SK-N-SH treated with all-trans-retinoic acid at 6 μM for 48 hours (cell line): ENCODE data around the gene TJP3.

Source experiments
- ATAC-seq: fragments of 200-7000 bp; cut with Tn5 transposase; 3 replicates; pipeline ENCODE4 v1.9.1; 2020; ENCODE audit warnings: mild to moderate bottlenecking, moderate library complexity
- ARNTL ChIP-seq: fragments of 450-650 bp; formaldehyde crosslinking; IDR thresholded peaks from 2 replicates; pipeline ENCODE4 v1.5.0; 2020; ENCODE audit warnings: low read depth, mild to moderate bottlenecking, moderate library complexity, borderline replicate concordance
- BACH2 ChIP-seq: fragments of 250-450 bp; sonication (Bioruptor Pico); IDR thresholded peaks from 2 replicates; pipeline ENCODE4 v1.9.0; 2021; ENCODE audit warnings: mild to moderate bottlenecking, borderline replicate concordance
- CREB5 ChIP-seq: fragments of 250-450 bp; sonication (Bioruptor Pico); IDR thresholded peaks from 2 replicates; pipeline ENCODE4 v1.5.1; 2020; ENCODE audit warnings: low read depth, mild to moderate bottlenecking, moderate library complexity
- CSDC2 ChIP-seq: fragments of 250-450 bp; sonication (Bioruptor Pico); IDR thresholded peaks from 2 replicates; pipeline ENCODE4 v1.5.0; 2020; ENCODE audit warnings: mild to moderate bottlenecking, moderate library complexity
- CSRNP3 ChIP-seq: fragments of 250-450 bp; sonication (Bioruptor Pico); IDR thresholded peaks from 2 replicates; pipeline ENCODE4 v1.5.1; 2021; ENCODE audit warnings: mild to moderate bottlenecking, moderate library complexity
- ESRRG ChIP-seq: fragments of 250-450 bp; sonication (Bioruptor Pico); IDR thresholded peaks from 2 replicates; pipeline ENCODE4 v1.6.1; 2021; ENCODE audit warnings: mild to moderate bottlenecking
- GLIS3 ChIP-seq: fragments of 250-450 bp; sonication (Bioruptor Pico); IDR thresholded peaks from 2 replicates; pipeline ENCODE4 v1.5.0; 2020; ENCODE audit warnings: mild to moderate bottlenecking, moderate library complexity
- ISL1 ChIP-seq: fragments of 250-450 bp; sonication (Bioruptor Pico); IDR thresholded peaks from 2 replicates; pipeline ENCODE4 v2.1.2; 2022; ENCODE audit warnings: mild to moderate bottlenecking, moderate library complexity
- OSR1 ChIP-seq: fragments of 250-450 bp; sonication (Bioruptor Pico); IDR thresholded peaks from 2 replicates; pipeline ENCODE4 v1.8.0; 2022; ENCODE audit warnings: moderate library complexity, mild to moderate bottlenecking, inconsistent platforms
- PPARA ChIP-seq: fragments of 250-450 bp; sonication (Bioruptor Pico); IDR thresholded peaks from 2 replicates; pipeline ENCODE4 v1.5.0; 2020; ENCODE audit warnings: mild to moderate bottlenecking, borderline replicate concordance
- RARB ChIP-seq: fragments of 250-450 bp; sonication (Bioruptor Pico); IDR thresholded peaks from 2 replicates; pipeline ENCODE4 v1.8.0; 2021; ENCODE audit warnings: mild to moderate bottlenecking, moderate library complexity
- TCF4 ChIP-seq: fragments of 250-450 bp; sonication (Bioruptor Pico); IDR thresholded peaks from 2 replicates; pipeline ENCODE4 v1.8.0; 2021; ENCODE audit warnings: mild to moderate bottlenecking, moderate library complexity, borderline replicate concordance
- TOX ChIP-seq: fragments of 250-450 bp; sonication (Bioruptor Pico); IDR thresholded peaks from 2 replicates; pipeline ENCODE4 v1.8.0; 2021; ENCODE audit warnings: mild to moderate bottlenecking, moderate library complexity, borderline replicate concordance
- TSHZ2 ChIP-seq: fragments of 250-450 bp; sonication (Bioruptor Pico); IDR thresholded peaks from 2 replicates; pipeline ENCODE4 v1.5.0; 2020; ENCODE audit warnings: mild to moderate bottlenecking, moderate library complexity
- ZC3H10 ChIP-seq: fragments of 250-450 bp; sonication (Bioruptor Pico); IDR thresholded peaks from 2 replicates; pipeline ENCODE4 v1.5.1; 2021; ENCODE audit warnings: mild to moderate bottlenecking, moderate library complexity
- ZFP3 ChIP-seq: fragments of 250-450 bp; sonication (Bioruptor Pico); IDR thresholded peaks from 2 replicates; pipeline ENCODE4 v1.5.0; 2020; ENCODE audit warnings: mild to moderate bottlenecking, moderate library complexity
- ZFP30 ChIP-seq: fragments of 450-650 bp; formaldehyde crosslinking; IDR thresholded peaks from 2 replicates; pipeline ENCODE4 v1.5.0; 2022; ENCODE audit warnings: mild to moderate bottlenecking, moderate library complexity
- ZNF565 ChIP-seq: fragments of 450-650 bp; formaldehyde crosslinking; conservative IDR thresholded peaks from 2 replicates; pipeline ENCODE4 v1.5.0; 2020; ENCODE audit warnings: low read depth, mild to moderate bottlenecking, moderate library complexity
- ZNF70 ChIP-seq: fragments of 450-650 bp; formaldehyde crosslinking; IDR thresholded peaks from 2 replicates; pipeline ENCODE4 v1.5.0; 2020; ENCODE audit warnings: mild to moderate bottlenecking, moderate library complexity
- ZNF8 ChIP-seq: fragments of 450-650 bp; formaldehyde crosslinking; IDR thresholded peaks from 2 replicates; pipeline ENCODE4 v1.5.0; 2020; ENCODE audit warnings: mild to moderate bottlenecking, moderate library complexity
- TF ChIP-seq, protein P1 (sequence below): fragments of 250-450 bp; sonication (Bioruptor Pico); IDR thresholded peaks from 2 replicates; pipeline ENCODE4 v1.8.0; 2021; ENCODE audit warnings: low read depth, mild to moderate bottlenecking, moderate library complexity, borderline replicate concordance
- TF ChIP-seq, protein P2 (sequence below): fragments of 250-450 bp; sonication (Bioruptor Pico); IDR thresholded peaks from 2 replicates; pipeline ENCODE4 v1.8.0; 2020; ENCODE audit warnings: mild to moderate bottlenecking, moderate library complexity, borderline replicate concordance

The TJP3 gene

GRCh38 chr19:3695986-3696659 lies 12.1 kb upstream of the TJP3 start:
- no peak for ATAC-seq
- TF ChIP-seq GLIS3 (CRISPR knock-in tag): no peak
- TF ChIP-seq CSRNP3 (CRISPR knock-in tag): no peak
- TF ChIP-seq ISL1 (CRISPR knock-in tag): no peak
- no peak for TF ChIP-seq ZNF70 (CRISPR knock-in tag)
- no peak for TF ChIP-seq ARNTL (CRISPR knock-in tag)
- TF ChIP-seq ZC3H10 (CRISPR knock-in tag): no peak
- no peak for TF ChIP-seq BACH2 (CRISPR knock-in tag)
- TF ChIP-seq, protein P1, sequence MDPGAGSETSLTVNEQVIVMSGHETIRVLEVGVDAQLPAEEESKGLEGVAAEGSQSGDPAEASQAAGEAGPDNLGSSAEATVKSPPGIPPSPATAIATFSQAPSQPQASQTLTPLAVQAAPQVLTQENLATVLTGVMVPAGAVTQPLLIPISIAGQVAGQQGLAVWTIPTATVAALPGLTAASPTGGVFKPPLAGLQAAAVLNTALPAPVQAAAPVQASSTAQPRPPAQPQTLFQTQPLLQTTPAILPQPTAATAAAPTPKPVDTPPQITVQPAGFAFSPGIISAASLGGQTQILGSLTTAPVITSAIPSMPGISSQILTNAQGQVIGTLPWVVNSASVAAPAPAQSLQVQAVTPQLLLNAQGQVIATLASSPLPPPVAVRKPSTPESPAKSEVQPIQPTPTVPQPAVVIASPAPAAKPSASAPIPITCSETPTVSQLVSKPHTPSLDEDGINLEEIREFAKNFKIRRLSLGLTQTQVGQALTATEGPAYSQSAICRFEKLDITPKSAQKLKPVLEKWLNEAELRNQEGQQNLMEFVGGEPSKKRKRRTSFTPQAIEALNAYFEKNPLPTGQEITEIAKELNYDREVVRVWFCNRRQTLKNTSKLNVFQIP (CRISPR knock-in tag): no peak
- TF ChIP-seq CSDC2: no peak
- TF ChIP-seq TOX (CRISPR knock-in tag): no peak
- no peak for TF ChIP-seq TCF4 (CRISPR knock-in tag)
- TF ChIP-seq TSHZ2 (CRISPR knock-in tag): no peak
- TF ChIP-seq PPARA (CRISPR knock-in tag): no peak
- TF ChIP-seq RARB (CRISPR knock-in tag): no peak
- no peak for TF ChIP-seq CREB5 (CRISPR knock-in tag)
- TF ChIP-seq ZNF565: no peak
- TF ChIP-seq ZFP30 (CRISPR knock-in tag): no peak
- TF ChIP-seq, protein P2, sequence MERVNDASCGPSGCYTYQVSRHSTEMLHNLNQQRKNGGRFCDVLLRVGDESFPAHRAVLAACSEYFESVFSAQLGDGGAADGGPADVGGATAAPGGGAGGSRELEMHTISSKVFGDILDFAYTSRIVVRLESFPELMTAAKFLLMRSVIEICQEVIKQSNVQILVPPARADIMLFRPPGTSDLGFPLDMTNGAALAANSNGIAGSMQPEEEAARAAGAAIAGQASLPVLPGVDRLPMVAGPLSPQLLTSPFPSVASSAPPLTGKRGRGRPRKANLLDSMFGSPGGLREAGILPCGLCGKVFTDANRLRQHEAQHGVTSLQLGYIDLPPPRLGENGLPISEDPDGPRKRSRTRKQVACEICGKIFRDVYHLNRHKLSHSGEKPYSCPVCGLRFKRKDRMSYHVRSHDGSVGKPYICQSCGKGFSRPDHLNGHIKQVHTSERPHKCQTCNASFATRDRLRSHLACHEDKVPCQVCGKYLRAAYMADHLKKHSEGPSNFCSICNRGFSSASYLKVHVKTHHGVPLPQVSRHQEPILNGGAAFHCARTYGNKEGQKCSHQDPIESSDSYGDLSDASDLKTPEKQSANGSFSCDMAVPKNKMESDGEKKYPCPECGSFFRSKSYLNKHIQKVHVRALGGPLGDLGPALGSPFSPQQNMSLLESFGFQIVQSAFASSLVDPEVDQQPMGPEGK (CRISPR knock-in tag): no peak

GRCh38 chr19:3696660-3696995 lies 11.6 kb upstream of the TJP3 start:
- ATAC-seq: no peak
- TF ChIP-seq ISL1 (CRISPR knock-in tag): no peak
- TF ChIP-seq ZNF8: no peak
- TF ChIP-seq ZFP3 (CRISPR knock-in tag): no peak
- no peak for TF ChIP-seq BACH2 (CRISPR knock-in tag)
- no peak for TF ChIP-seq CREB5 (CRISPR knock-in tag)
- no peak for TF ChIP-seq ARNTL (CRISPR knock-in tag)
- no peak for TF ChIP-seq TOX (CRISPR knock-in tag)
- no peak for TF ChIP-seq ESRRG (CRISPR knock-in tag)
- no peak for TF ChIP-seq OSR1 (CRISPR knock-in tag)
- TF ChIP-seq, protein P2 (CRISPR knock-in tag): no peak
- no peak for TF ChIP-seq ZFP30 (CRISPR knock-in tag)
- no peak for TF ChIP-seq GLIS3 (CRISPR knock-in tag)
- TF ChIP-seq TSHZ2 (CRISPR knock-in tag): no peak
